ENCODE data around the gene PPP3CA. TPM values are rescaled to one million over a fixed set of nuclear protein-coding genes. Genes with fewer than 3 reads are reported as not detected.

The PPP3CA gene
- total RNA-seq, 4 donors from 2014 or later, result 41.1 to 69.5 (median 53.6) TPM

DNA sequence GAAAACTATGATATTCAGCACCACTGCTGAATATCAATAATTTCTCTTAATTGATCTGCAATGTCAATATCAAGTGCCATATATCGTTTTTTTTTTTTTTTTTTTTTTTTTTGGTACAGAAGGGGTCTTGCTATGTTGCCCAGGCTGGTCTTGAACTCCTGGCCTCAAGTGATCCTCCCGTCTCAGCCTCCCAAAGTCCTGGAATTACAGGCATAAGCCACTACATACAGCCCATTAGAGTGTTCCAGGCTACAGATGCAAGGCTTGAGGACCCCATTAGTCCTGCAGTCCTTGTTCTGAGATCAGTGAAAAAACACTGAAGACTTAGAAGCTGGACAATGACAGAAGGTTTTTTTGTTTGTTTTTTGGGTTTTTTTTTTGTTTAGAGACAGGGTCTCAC, 48.3 kb downstream of the PPP3CA start:
- TF ChIP-seq, protein P1, sequence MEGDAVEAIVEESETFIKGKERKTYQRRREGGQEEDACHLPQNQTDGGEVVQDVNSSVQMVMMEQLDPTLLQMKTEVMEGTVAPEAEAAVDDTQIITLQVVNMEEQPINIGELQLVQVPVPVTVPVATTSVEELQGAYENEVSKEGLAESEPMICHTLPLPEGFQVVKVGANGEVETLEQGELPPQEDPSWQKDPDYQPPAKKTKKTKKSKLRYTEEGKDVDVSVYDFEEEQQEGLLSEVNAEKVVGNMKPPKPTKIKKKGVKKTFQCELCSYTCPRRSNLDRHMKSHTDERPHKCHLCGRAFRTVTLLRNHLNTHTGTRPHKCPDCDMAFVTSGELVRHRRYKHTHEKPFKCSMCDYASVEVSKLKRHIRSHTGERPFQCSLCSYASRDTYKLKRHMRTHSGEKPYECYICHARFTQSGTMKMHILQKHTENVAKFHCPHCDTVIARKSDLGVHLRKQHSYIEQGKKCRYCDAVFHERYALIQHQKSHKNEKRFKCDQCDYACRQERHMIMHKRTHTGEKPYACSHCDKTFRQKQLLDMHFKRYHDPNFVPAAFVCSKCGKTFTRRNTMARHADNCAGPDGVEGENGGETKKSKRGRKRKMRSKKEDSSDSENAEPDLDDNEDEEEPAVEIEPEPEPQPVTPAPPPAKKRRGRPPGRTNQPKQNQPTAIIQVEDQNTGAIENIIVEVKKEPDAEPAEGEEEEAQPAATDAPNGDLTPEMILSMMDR (IDR thresholded peaks at IDR 0.05; ENCODE audit: low read depth), result no peak

DNA sequence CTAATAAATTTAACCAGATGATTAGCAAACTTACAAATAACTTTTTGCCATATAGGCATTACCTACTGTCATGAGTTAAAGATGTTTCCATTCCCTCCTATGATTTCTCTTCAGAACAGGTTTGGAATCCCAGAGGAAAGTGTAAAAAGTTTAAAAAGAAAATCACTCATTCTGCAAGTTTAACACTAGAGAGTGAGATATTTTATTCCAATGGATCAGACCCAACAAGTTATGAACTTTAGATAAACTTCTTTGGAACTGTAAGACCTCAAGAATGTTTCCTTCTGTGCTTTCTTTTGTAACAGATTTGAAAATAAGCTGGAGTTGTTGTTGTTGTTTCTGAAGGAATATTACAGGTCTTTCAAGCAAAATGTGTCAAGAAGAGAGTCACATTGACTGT, 51.6 kb downstream of the PPP3CA start:
- TF ChIP-seq, protein P1 (IDR thresholded peaks at IDR 0.05; ENCODE audit: low read depth), result no peak

DNA sequence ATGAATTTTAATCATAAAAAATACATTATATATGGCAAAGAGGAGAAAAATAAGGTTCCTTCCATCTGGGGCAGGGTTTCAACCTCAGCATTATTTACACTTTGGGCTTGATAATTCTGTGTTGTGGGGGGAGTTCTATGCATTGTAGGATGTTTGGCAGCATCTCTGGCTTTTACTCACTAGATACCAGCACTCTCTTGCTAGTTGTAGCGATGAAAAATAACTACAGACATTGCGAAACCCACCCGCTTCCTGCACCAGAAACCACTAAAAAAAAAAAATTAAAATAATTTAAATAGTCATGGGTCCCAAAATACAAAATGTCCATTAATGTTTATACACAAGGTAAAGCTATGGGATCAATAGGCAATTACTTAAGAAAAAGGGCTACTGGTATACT, 52.7 kb downstream of the PPP3CA start:
- TF ChIP-seq, protein P1 (IDR thresholded peaks at IDR 0.05; ENCODE audit: low read depth), result no peak

DNA sequence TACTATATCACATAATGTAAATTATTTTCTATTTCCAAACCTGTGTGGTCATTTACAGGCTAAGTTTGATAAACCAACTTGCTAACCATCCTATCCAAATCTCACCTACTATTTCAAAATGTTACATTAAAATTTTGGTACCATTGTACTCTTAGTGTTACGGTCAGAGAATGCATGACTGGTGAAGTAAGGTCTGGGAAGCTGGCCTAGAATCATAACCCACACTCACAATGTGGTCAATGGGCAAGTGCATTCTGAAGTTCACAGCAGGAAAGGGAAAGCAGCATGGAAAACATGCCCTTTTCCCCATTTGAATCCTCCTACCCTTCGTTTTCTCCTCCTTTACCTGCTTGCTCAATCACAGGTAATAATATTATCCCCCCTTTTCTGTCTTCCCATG, 54.4 kb downstream of the PPP3CA start:
- TF ChIP-seq, protein P1 (IDR thresholded peaks at IDR 0.05; ENCODE audit: low read depth), result no peak

DNA sequence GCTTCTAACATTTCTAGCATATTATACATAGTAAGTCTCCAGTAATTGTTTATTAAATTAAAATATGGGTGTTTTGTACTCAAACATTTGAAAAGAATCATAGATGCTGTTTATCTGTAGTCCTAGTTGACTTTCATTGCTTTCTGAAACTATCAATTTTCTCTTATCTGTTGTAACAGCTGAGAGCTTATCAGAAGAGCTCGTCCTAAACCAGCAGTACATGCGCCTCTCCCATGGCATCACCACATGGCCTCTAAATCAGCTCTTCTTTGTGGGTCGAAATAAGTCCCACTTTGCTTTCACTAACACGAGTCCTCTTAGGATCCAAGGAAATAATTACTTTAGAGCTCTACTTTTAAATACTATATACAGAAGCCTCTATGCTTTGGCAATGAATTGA, 55.1 kb downstream of the PPP3CA start:
- TF ChIP-seq, protein P1 (IDR thresholded peaks at IDR 0.05; ENCODE audit: low read depth), result no peak

DNA sequence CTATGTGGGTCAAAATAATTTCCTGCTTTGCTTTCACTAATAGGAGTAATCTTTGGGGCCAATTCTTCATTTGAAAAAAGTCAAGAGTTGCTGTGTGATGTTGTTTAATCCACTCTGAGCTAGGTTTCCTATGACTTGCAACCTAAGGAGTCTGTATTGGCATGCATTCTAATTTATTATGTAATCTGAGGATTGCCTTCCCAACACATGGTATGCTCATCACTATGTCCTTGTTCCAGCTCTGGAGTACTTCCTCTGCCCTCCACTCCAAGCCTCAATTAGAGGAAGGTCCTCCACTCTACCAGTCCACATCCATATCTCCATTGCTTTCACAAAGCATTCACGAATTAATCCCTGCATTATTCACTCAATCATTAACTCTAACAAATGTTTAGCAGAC, 56.1 kb downstream of the PPP3CA start:
- TF ChIP-seq, protein P1 (IDR thresholded peaks at IDR 0.05; ENCODE audit: low read depth), result no peak

DNA sequence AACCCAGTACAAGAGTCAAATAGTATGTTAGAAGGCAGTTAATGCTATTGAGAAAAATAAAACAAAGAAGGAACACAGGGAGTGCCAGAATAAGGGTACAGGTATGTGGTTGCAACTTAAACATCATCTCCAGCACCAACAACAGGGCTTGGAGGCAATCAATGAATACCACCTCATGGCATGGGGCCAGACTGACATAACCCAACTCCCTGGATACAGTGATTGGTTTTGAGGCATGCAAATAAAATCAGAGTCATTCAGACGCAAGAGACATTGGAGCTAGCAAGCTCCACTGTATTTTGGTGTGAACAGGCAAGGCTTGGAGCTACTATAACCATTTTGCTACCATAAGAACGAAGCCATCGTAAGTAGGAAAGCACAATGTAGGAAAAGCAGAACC, 56.7 kb downstream of the PPP3CA start:
- TF ChIP-seq, protein P1 (IDR thresholded peaks at IDR 0.05; ENCODE audit: low read depth), result no peak
